HCT116 (cell line): ENCODE data around the gene PNPLA5. TPM values are rescaled to one million over a fixed set of nuclear protein-coding genes. Genes with fewer than 3 reads are reported as not detected.
"Not testable (repeated sequence)": the region's sequence is repeated elsewhere in the genome, so short reads cannot be mapped to it uniquely, and the experiment has no call there.

Source experiments
- ATAC-seq: fragments of 200-7000 bp; cut with Tn5 transposase; 2 replicates; pipeline ENCODE4 v1.9.1; 2020; ENCODE audit warnings: mild to moderate bottlenecking, moderate library complexity
- BruUV-seq: library from RNA; stranded (reverse); fragments of 400-500 nt; replicated peaks from 2 replicates; lab custom pipeline; 2021; lab: Mats Ljungman, UMichigan
- CTCF ChIA-PET: fragments of 300-600 bp; sonication (Branson Sonifier 250); formaldehyde crosslinking; loops from one replicate; lab custom pipeline; 2021; ENCODE audit warnings: antibody characterized with exemption; lab: Charles Lee
- POLR2A ChIA-PET: fragments of 300-600, 350-600 bp; sonication (Branson Sonifier 250); formaldehyde crosslinking; loops from one replicate; lab custom pipeline; 2021; ENCODE audit warnings: antibody characterized with exemption; lab: Charles Lee
- RAD21 ChIA-PET, 2 experiments: fragments of 300-600 bp; sonication (Branson Sonifier 250); formaldehyde crosslinking; loops; one replicate each; lab custom pipeline; 2023; ENCODE audit warnings: low total read pairs in 2 of 2; ENCODE audit not compliant: uncharacterized antibody in 2 of 2, unreplicated experiment in 2 of 2, low non-redundant PET in 1 of 2; lab: Charles Lee
- DNase-seq: peaks from one replicate; pipeline ENCODE4 v3.0.0-alpha.2; 2010; ENCODE audit warnings: low read depth, low spot score
- H2AFZ ChIP-seq: fragments of 200-600 bp; shearing (Covaris generic), sonication (generic); 2 replicates; pipeline ENCODE4 v1.6.1; 2017; ENCODE audit warnings: low read depth, mixed run types, mixed read lengths, antibody characterized with exemption, low read length; ENCODE audit not compliant: poor library complexity, severe bottlenecking
- H3K27ac ChIP-seq: 2 replicates; pipeline ENCODE4 v1.5.1; 2012; ENCODE audit warnings: low read depth, low read length
- H3K27me3 ChIP-seq: fragments of 200-600 bp; sonication (generic); 2 replicates; pipeline ENCODE4 v1.6.1; 2016; ENCODE audit warnings: mixed run types, low read length, mixed read lengths; ENCODE audit not compliant: insufficient read depth
- H3K36me3 ChIP-seq, 2 experiments: fragments of 200-500 bp in 1 of 2; fragments of 200-600 bp in 1 of 2; sonication (Bioruptor generic) in 1 of 2; sonication (generic) in 1 of 2; 2 replicates each; pipeline versions ENCODE4 v1.5.1 to v1.6.1; 2014 to 2016; ENCODE audit warnings: low read length in 2 of 2, inconsistent platforms in 1 of 2, mixed read lengths in 1 of 2, mixed run types in 1 of 2; ENCODE audit not compliant: insufficient read depth in 2 of 2, control insufficient read depth in 1 of 2
- H3K4me1 ChIP-seq, 2 experiments: fragments of 200-600 bp in 1 of 2; sonication (generic) in 1 of 2; 2 replicates each; pipeline versions ENCODE4 v1.5.1 to v1.6.1; 2012 to 2017; ENCODE audit warnings: low read length in 2 of 2, inconsistent platforms in 1 of 2, mild to moderate bottlenecking in 1 of 2, mixed read lengths in 1 of 2, mixed run types in 1 of 2, moderate library complexity in 1 of 2; ENCODE audit not compliant: insufficient read depth in 2 of 2, control insufficient read depth in 1 of 2
- H3K4me2 ChIP-seq: fragments of 200-600 bp; sonication (generic); 2 replicates; pipeline ENCODE4 v1.6.1; 2017; ENCODE audit warnings: mixed run types, low read length, mixed read lengths
- H3K4me3 ChIP-seq, 2 experiments: fragments of 200-600 bp in 1 of 2; sonication (generic) in 1 of 2; replicated peaks in 1 of 2; 2 replicates each; pipeline ENCODE4 v1.5.1; 2011 to 2016; ENCODE audit warnings: low read length in 2 of 2, control low read depth in 1 of 2, low read depth in 1 of 2, mild to moderate bottlenecking in 1 of 2, mixed read lengths in 1 of 2, mixed run types in 1 of 2
- H3K79me2 ChIP-seq: fragments of 200-600 bp; sonication (generic); 2 replicates; pipeline ENCODE4 v1.6.1; 2017; ENCODE audit warnings: mild to moderate bottlenecking, mixed run types, low read length, moderate library complexity, mixed read lengths; ENCODE audit not compliant: insufficient read depth
- H3K9ac ChIP-seq: fragments of 200-600 bp; sonication (generic); 2 replicates; pipeline ENCODE4 v1.6.1; 2016; ENCODE audit warnings: low read length, mixed read lengths
- H3K9me2 ChIP-seq: fragments of 200-600 bp; sonication (generic), shearing (Covaris generic); 2 replicates; pipeline ENCODE4 v1.6.1; 2017; ENCODE audit warnings: mixed run types, mild to moderate bottlenecking, moderate library complexity; ENCODE audit not compliant: insufficient read depth
- H3K9me3 ChIP-seq, 2 experiments: fragments of 200-500 bp in 1 of 2; fragments of 200-600 bp in 1 of 2; sonication (Bioruptor generic) in 1 of 2; sonication (generic) in 1 of 2; 2 replicates each; pipeline ENCODE4 v1.6.1; 2014 to 2017; ENCODE audit warnings: low read length in 2 of 2, mixed read lengths in 2 of 2, inconsistent platforms in 1 of 2, low read depth in 1 of 2, mild to moderate bottlenecking in 1 of 2, mixed run types in 1 of 2, moderate library complexity in 1 of 2; ENCODE audit not compliant: control insufficient read depth in 1 of 2, insufficient read depth in 1 of 2
- H4K20me1 ChIP-seq: fragments of 200-600 bp; sonication (generic), shearing (Covaris generic); 2 replicates; pipeline ENCODE4 v1.6.1; 2017; ENCODE audit warnings: mixed run types, mild to moderate bottlenecking, moderate library complexity; ENCODE audit not compliant: insufficient read depth
- CBX3 ChIP-seq: IDR thresholded peaks from 2 replicates; pipeline ENCODE4 v1.6.1; 2012; ENCODE audit warnings: low read depth
- CEBPB ChIP-seq: IDR thresholded peaks from 2 replicates; pipeline ENCODE4 v1.6.1; 2012; ENCODE audit warnings: low read depth
- EGR1 ChIP-seq: IDR thresholded peaks from 2 replicates; pipeline ENCODE4 v1.6.1; 2012; ENCODE audit warnings: low read depth
- EZH2 ChIP-seq: fragments of 200-600 bp; sonication (generic); IDR thresholded peaks from 2 replicates; pipeline ENCODE4 v1.6.1; 2017; ENCODE audit warnings: antibody characterized with exemption, mixed run types
- EZH2phosphoT487 ChIP-seq: fragments of 200-600 bp; IDR thresholded peaks from 2 replicates; pipeline ENCODE4 v1.6.1; 2018; ENCODE audit warnings: antibody characterized with exemption, borderline replicate concordance
- JUND ChIP-seq: IDR thresholded peaks from 2 replicates; pipeline ENCODE4 v1.6.1; 2012
- POLR2AphosphoS5 ChIP-seq: IDR thresholded peaks from 2 replicates; pipeline ENCODE4 v1.6.1; 2011; ENCODE audit warnings: mild to moderate bottlenecking, low read depth, low read length, moderate library complexity
- RAD21 ChIP-seq: IDR thresholded peaks from 2 replicates; pipeline ENCODE4 v1.6.1; 2012; ENCODE audit warnings: low read depth, mild to moderate bottlenecking
- SIN3A ChIP-seq: IDR thresholded peaks from 2 replicates; pipeline ENCODE4 v1.6.1; 2012; ENCODE audit warnings: low read depth
- SRF ChIP-seq: IDR thresholded peaks from 2 replicates; pipeline ENCODE4 v1.6.1; 2012; ENCODE audit warnings: low read depth
- ZFX ChIP-seq: fragments of 450-650 bp; IDR thresholded peaks from 2 replicates; pipeline ENCODE4 v1.6.1; 2017
- ZNF274 ChIP-seq: fragments of 200-500 bp; sonication (Bioruptor generic); IDR thresholded peaks from 2 replicates; pipeline ENCODE4 v1.6.1; 2014; ENCODE audit warnings: mild to moderate bottlenecking, low read depth, low read length, inconsistent platforms
- intact Hi-C: fragments of 100-400 bp; cut with micrococcal nuclease; formaldehyde crosslinking; loops from 2 replicates; pipeline ENCODE4 v1.10.0; 2022
- total RNA-seq: library from RNA; stranded (reverse); gene quantifications from one replicate; pipeline ENCODE4 v1.2.1, GENCODE V29; 2021; ENCODE audit not compliant: unreplicated experiment
- TF ChIP-seq, protein P1 (sequence below): IDR thresholded peaks from 2 replicates; pipeline ENCODE4 v1.6.1; 2011; ENCODE audit warnings: mild to moderate bottlenecking, low read length, moderate library complexity; ENCODE audit not compliant: insufficient replicate concordance; ENCODE audit errors: extremely low read depth
- TF ChIP-seq, protein P2 (sequence below), 3 experiments: fragments of 200-600 bp in 1 of 3; sonication (generic) in 1 of 3; IDR thresholded peaks in 2 of 3; conservative IDR thresholded peaks in 1 of 3; 2 replicates each; pipeline ENCODE4 v1.5.1; 2012 to 2017; ENCODE audit warnings: low read depth in 2 of 3, low read length in 2 of 3, antibody characterized with exemption in 1 of 3, borderline replicate concordance in 1 of 3, control low read depth in 1 of 3, mild to moderate bottlenecking in 1 of 3, mixed read lengths in 1 of 3, mixed run types in 1 of 3, moderate library complexity in 1 of 3; ENCODE audit not compliant: insufficient read depth in 1 of 3
- TF ChIP-seq, protein P3 (sequence below): IDR thresholded peaks from 2 replicates; pipeline ENCODE4 v1.6.1; 2012

The PNPLA5 gene
- total RNA-seq, 1 experiment from 2014 or later = 2.9 TPM

DNA sequence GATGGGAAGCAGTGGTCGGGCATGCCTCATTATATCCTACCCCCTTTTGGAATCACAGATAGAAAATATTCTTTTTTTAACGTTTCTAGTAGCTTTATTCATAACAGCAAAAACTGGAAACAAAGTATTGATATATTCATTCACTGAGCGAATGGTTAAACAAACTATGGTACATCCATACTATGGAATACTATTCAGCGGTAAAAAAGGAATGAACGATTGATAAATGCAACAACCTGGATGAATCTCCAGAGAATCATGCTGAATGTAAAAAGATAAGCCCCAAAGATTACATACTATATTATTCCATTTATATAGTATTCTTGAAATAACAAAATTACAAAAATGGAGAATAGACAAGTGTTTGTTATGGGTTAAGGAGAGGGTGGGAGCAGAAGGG is 22.0 kb downstream of the PNPLA5 start:
- no peak overlapping the region for H3K4me3 ChIP-seq
- H2AFZ ChIP-seq = no peak overlapping the region
- TF ChIP-seq ZNF274 (no peak), ZFX (no peak), SIN3A (no peak), CBX3 (no peak), POLR2AphosphoS5 (no peak), EZH2 (no peak), JUND (no peak), SRF (no peak), EGR1 (no peak), CEBPB (no peak), EZH2phosphoT487 (no peak), RAD21 (no peak)
- TF ChIP-seq, protein P1, sequence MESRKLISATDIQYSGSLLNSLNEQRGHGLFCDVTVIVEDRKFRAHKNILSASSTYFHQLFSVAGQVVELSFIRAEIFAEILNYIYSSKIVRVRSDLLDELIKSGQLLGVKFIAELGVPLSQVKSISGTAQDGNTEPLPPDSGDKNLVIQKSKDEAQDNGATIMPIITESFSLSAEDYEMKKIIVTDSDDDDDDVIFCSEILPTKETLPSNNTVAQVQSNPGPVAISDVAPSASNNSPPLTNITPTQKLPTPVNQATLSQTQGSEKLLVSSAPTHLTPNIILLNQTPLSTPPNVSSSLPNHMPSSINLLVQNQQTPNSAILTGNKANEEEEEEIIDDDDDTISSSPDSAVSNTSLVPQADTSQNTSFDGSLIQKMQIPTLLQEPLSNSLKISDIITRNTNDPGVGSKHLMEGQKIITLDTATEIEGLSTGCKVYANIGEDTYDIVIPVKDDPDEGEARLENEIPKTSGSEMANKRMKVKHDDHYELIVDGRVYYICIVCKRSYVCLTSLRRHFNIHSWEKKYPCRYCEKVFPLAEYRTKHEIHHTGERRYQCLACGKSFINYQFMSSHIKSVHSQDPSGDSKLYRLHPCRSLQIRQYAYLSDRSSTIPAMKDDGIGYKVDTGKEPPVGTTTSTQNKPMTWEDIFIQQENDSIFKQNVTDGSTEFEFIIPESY = no peak
- TF ChIP-seq, protein P2, sequence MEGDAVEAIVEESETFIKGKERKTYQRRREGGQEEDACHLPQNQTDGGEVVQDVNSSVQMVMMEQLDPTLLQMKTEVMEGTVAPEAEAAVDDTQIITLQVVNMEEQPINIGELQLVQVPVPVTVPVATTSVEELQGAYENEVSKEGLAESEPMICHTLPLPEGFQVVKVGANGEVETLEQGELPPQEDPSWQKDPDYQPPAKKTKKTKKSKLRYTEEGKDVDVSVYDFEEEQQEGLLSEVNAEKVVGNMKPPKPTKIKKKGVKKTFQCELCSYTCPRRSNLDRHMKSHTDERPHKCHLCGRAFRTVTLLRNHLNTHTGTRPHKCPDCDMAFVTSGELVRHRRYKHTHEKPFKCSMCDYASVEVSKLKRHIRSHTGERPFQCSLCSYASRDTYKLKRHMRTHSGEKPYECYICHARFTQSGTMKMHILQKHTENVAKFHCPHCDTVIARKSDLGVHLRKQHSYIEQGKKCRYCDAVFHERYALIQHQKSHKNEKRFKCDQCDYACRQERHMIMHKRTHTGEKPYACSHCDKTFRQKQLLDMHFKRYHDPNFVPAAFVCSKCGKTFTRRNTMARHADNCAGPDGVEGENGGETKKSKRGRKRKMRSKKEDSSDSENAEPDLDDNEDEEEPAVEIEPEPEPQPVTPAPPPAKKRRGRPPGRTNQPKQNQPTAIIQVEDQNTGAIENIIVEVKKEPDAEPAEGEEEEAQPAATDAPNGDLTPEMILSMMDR (IDR thresholded peaks at IDR 0.05 in 2 of 3, conservative IDR thresholded peaks at IDR 0.05 in 1 of 3; ENCODE audit: borderline replicate concordance in 1 of 3, insufficient read depth in 1 of 3, low read depth in 2 of 3, low read length in 2 of 3) = no peak
- TF ChIP-seq, protein P3, sequence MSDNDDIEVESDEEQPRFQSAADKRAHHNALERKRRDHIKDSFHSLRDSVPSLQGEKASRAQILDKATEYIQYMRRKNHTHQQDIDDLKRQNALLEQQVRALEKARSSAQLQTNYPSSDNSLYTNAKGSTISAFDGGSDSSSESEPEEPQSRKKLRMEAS = no peak
- TF ChIP-seq, all 23 proteins: peak for 0
- Histone ChIP-seq H3K9me3 (no peaks in the 10 kb centered on the region), H3K27me3 (peaks cover 18% of the 10 kb centered on the region), H3K9me2 (no peaks in the 10 kb centered on the region), H3K9ac (no peak overlapping the region), H4K20me1 (no peaks in the 10 kb centered on the region), H3K4me2 (no peak overlapping the region), H3K36me3 (no peaks in the 10 kb centered on the region), H3K4me1 (no peaks in the 10 kb centered on the region), H3K27ac (no peak overlapping the region), H3K79me2 (no peaks in the 10 kb centered on the region)
- no TSS peak for BruUV-seq
- ChIA-PET RAD21 (no interaction called here), POLR2A (no interaction called here), CTCF (no interaction called here)
- ATAC-seq (no peak), DNase-seq (no peak)
- intact Hi-C loops = no loop called here

DNA sequence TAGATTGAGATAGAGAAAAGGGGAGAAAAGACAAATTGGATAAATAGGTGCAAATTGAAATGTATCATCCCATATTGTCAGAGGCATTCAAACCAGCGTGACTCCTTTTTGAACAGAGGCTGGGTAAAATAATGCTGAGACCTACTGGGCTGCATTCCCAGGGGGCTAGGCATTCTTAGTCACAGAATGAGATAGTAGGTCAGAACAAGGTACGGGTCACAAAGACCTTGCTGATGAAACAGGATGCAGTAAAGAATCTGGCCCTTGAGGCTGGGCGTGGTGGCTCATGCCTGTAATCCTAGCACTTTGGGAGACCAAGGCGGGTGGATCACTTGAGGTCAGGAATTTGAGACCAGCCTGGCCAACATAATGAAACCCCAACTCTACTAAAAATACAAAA is 22.8 kb downstream of the PNPLA5 start:
- not testable (repeated sequence) for DNase-seq, BruUV-seq
- H3K27me3 ChIP-seq = peaks cover 20% of the 10 kb centered on the region

More for the DNA sequence above, 22.8 kb downstream of the PNPLA5 start:
- POLR2A ChIA-PET, H4K20me1 ChIP-seq, intact Hi-C loops, H3K9ac ChIP-seq, ATAC-seq, H3K4me1 ChIP-seq, H3K27ac ChIP-seq, H3K79me2 ChIP-seq, H3K4me2 ChIP-seq, RAD21 ChIA-PET, H3K9me3 ChIP-seq, H3K4me3 ChIP-seq, H2AFZ ChIP-seq, H3K36me3 ChIP-seq, H3K9me2 ChIP-seq: not testable (repeated sequence)
- CTCF ChIA-PET = interaction anchor here (2.2 kb wide), 1 partner anchor 14 kb away, joined by 7 read pairs; no protein-coding TSS in a partner anchor
